Testis (tissue), 3 donors: ENCODE data around the gene FUCA1. TPM values are rescaled to one million over a fixed set of nuclear protein-coding genes. Genes with fewer than 3 reads are reported as not detected.

Source experiments
- DNase-seq: peaks from one replicate; pipeline ENCODE4 v3.0.0-alpha.2; 2019
- H3K27ac ChIP-seq, 2 donors: fragments of 200-600 bp; sonication (generic); one replicate each; pipeline ENCODE4 v1.5.1; 2019
- H3K27me3 ChIP-seq: fragments of 200-600 bp; sonication (generic); one replicate; pipeline ENCODE4 v1.5.1; 2019
- H3K36me3 ChIP-seq: fragments of 200-600 bp; sonication (generic); one replicate; pipeline ENCODE4 v1.5.1; 2017; ENCODE audit warnings: low read depth; ENCODE audit errors: missing control alignments
- H3K4me1 ChIP-seq: fragments of 200-600 bp; sonication (generic); one replicate; pipeline ENCODE4 v1.5.1; 2019
- H3K4me3 ChIP-seq, 2 donors: fragments of 200-600 bp; sonication (generic); one replicate each; pipeline ENCODE4 v1.5.1; 2017 to 2019
- H3K9me3 ChIP-seq: fragments of 200-600 bp; sonication (generic); one replicate; pipeline ENCODE4 v1.5.1; 2017
- CTCF ChIP-seq, 3 experiments: fragments of 450-650 bp in 2 of 3; fragments of 200-600 bp in 1 of 3; sonication (generic) in 1 of 3; IDR thresholded peaks; one replicate each; pipeline ENCODE4 v1.5.1; 2016 to 2019; ENCODE audit warnings: antibody characterized with exemption in 3 of 3, mild to moderate bottlenecking in 2 of 3, moderate library complexity in 1 of 3
- POLR2A ChIP-seq: fragments of 450-650 bp; IDR thresholded peaks from one replicate; pipeline ENCODE4 v1.6.1; 2017; ENCODE audit warnings: antibody characterized with exemption, mild to moderate bottlenecking, moderate library complexity
- whole genome bisulfite sequencing, 2 donors: methylation state at CpG; one replicate each; pipeline ENCODE4 v1.1.5; 2018; 5-methylcytosine and 5-hydroxymethylcytosine counted together
- intact Hi-C: fragments of 100-400 bp; cut with DNase I; formaldehyde crosslinking; loops from one replicate; pipeline ENCODE4 v1.15.1; 2023; ENCODE audit warnings: low total_unique reads
- polyA plus RNA-seq: library from polyadenylated mRNA; stranded (reverse); fragments of 350-450 nt; fragmentation: Illumina TruSeq; extraction: RNeasy Lipid Tissue Mini Kit (QIAGEN cat#74804); gene quantifications from one replicate; pipeline ENCODE4 v1.2.3, GENCODE V29; 2014; ENCODE audit warnings: low read depth, low replicate concordance; ENCODE audit not compliant: insufficient read depth
- total RNA-seq, 2 donors: library from RNA; depleted of rRNA; stranded (reverse); fragments of >200 nt; gene quantifications; one replicate each; pipeline ENCODE4 v1.2.3, GENCODE V29; 2016

FUCA1 gene
- total and polyA plus RNA-seq, 3 donors from 2014 or later: 34.0 to 68.8 (median 41.2) TPM

DNA sequence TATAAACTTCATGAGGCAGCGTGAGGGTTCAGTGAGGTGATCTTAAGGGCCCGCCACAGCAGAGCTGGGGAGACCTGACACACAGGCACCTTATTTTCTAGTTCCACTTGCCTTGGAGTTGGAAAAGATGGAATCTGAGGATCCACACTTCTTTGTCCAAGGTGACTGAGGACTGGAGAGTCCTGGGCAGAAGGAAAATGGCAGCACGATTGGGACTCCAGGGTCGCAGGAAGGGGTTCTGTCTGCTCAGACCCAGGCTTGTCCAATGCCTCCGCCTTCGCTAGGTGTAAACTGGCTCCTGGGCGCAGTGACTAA lies 68.9 kb downstream of the FUCA1 start:
- H3K36me3 ChIP-seq: no peaks in the 10 kb centered on the region
- intact Hi-C loops: no loop called here
- WGBS, 2 donors: 62 to 67% methylated on average over 7 of the region's 7 CpGs

GRCh38 chr1:23798662-23799142 lies 69.4 kb downstream of the FUCA1 start:
- no peak overlapping the region for H3K4me3 ChIP-seq
- H3K27ac ChIP-seq: no peak overlapping the region
- DNase-seq: no peak
- no peaks in the 10 kb centered on the region for H3K27me3 ChIP-seq
- no peaks in the 10 kb centered on the region for H3K36me3 ChIP-seq
- intact Hi-C loops: no loop called here
- WGBS, 2 donors: 80 to 90% methylated on average over 6 to 12 of the region's 12 CpGs
- no peaks in the 10 kb centered on the region for H3K9me3 ChIP-seq
- TF ChIP-seq CTCF (IDR thresholded peaks at IDR 0.05) (no peak), POLR2A (no peak)
- peaks cover 22% of the 10 kb centered on the region for H3K4me1 ChIP-seq

More for the DNA sequence above, 68.9 kb downstream of the FUCA1 start:
- H3K27ac ChIP-seq: peak overlapping the region in 1 of 2 donors; percentile 85
- DNase-seq: no peak
- H3K4me1 ChIP-seq: peaks cover 22% of the 10 kb centered on the region
- no peaks in the 10 kb centered on the region for H3K27me3 ChIP-seq
- no peaks in the 10 kb centered on the region for H3K9me3 ChIP-seq
- no peak for TF ChIP-seq POLR2A
- no peak for TF ChIP-seq CTCF (IDR thresholded peaks at IDR 0.05)
- peak overlapping the region in 1 of 2 donors; percentile 86 for H3K4me3 ChIP-seq

DNA sequence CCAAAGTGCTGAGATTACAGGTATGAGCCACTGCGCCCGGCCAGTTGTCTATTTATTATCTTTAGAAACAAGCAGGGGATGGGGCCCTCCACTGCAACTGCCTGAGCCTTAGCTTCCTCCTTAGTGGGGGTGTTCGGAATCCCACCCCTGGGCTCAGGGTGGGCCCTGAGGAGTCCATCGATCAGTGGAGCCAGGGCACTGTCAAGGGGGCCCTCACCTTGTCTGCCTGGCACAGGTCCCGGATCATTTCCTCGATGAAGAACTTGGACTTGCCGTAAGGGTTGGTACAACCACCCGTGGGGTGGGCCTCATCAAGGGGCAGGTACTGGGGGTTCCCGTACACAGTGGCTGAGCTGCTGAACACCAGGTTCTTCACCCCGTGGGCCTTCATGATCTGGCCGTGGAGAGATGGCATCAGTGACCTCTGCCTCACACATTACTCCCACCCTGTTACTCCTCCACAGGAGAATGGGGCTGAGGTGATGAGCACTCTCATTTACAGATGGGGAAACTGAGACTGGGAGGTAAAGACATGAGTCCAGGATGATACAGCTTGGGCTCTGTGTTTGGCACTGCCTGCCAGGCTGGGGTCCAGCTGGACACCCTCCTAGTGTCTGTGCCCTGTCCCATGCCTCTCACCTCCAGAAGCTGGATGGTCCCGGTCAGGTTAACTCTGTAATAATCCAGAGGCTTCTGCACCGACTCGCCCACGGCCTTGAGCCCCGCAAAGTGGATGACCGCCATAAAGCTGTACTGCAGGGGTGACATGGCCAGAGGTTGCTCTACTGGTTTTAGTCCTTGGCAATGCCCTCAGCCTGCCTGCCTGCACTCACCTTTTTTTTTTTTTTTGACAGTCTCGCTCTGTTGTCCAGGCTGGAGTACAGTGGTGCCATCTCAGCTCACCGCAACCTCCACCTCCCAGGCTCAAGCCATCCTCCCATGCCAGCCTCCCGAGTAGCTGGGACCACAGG lies 70.3 kb downstream of the FUCA1 start:
- DNase-seq: no peak
- H3K4me1 ChIP-seq: peaks cover 17% of the 10 kb centered on the region
- 80 to 89% methylated on average over 14 to 20 of the region's 20 CpGs for WGBS, 2 donors
- H3K9me3 ChIP-seq: no peaks in the 10 kb centered on the region
- H3K27ac ChIP-seq: no peak overlapping the region
- TF ChIP-seq POLR2A (no peak), CTCF (IDR thresholded peaks at IDR 0.05) (no peak)
- H3K36me3 ChIP-seq: no peaks in the 10 kb centered on the region
- no peak overlapping the region for H3K4me3 ChIP-seq
- intact Hi-C loops: no loop called here
- H3K27me3 ChIP-seq: no peaks in the 10 kb centered on the region

DNA sequence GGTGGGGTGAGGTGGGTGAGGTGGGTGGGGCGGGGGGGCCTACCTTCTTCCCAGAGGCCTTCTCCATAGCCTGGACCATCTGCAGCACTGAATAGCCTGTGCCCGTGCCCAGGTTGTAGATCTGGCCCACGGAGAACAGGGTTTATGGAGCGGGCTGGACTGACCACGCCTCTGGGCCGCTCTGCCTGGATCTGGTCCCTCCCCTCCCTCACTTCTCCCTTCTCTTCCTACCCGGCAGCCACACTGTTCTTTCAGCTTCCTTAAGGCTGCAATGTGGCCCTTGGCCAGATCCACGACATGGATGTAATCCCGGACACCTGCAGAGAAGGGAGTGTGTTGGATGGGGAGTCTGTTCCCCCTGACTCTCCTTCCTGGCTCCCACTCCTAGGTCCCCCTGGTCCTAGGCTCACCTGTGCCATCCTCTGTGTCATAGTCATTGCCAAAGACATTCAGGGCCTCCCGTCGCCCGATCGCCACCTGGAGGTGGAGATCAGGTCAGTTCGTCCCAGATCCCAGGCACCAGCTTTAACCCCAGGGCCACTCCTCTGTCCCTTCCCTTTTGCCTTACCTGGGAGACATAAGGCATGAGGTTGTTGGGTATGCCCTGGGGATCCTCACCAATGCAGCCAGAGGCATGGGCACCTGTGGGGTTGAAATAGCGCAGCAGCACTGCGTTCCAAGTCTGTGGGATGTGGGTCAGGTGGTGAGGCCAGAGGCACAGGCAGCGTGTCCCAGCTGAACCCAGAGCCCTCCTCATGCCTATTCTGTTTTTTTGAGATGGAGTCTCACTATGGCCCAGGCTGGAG lies 71.4 kb downstream of the FUCA1 start:
- intact Hi-C loops: no loop called here
- WGBS, 2 donors: 70 to 75% methylated on average over 16 to 17 of the region's 17 CpGs
- Histone ChIP-seq H3K27me3 (no peaks in the 10 kb centered on the region), H3K36me3 (no peaks in the 10 kb centered on the region), H3K4me1 (peaks cover 13% of the 10 kb centered on the region), H3K4me3 (no peak overlapping the region), H3K27ac (no peak overlapping the region), H3K9me3 (no peaks in the 10 kb centered on the region)
- DNase-seq: no peak
- TF ChIP-seq POLR2A (no peak), CTCF (IDR thresholded peaks at IDR 0.05) (no peak)
